SK-N-SH treated with all-trans-retinoic acid at 6 μM for 48 hours (cell line): Measurements from ENCODE around the gene KIAA1755.

Source experiments
- ARNTL ChIP-seq: fragments of 450-650 bp; formaldehyde crosslinking; IDR thresholded peaks from 2 replicates; pipeline ENCODE4 v1.5.0; 2020; ENCODE audit warnings: low read depth, mild to moderate bottlenecking, moderate library complexity, borderline replicate concordance
- BACH2 ChIP-seq: fragments of 250-450 bp; sonication (Bioruptor Pico); IDR thresholded peaks from 2 replicates; pipeline ENCODE4 v1.9.0; 2021; ENCODE audit warnings: mild to moderate bottlenecking, borderline replicate concordance
- CSDC2 ChIP-seq: fragments of 250-450 bp; sonication (Bioruptor Pico); IDR thresholded peaks from 2 replicates; pipeline ENCODE4 v1.5.0; 2020; ENCODE audit warnings: mild to moderate bottlenecking, moderate library complexity
- CSRNP3 ChIP-seq: fragments of 250-450 bp; sonication (Bioruptor Pico); IDR thresholded peaks from 2 replicates; pipeline ENCODE4 v1.5.1; 2021; ENCODE audit warnings: mild to moderate bottlenecking, moderate library complexity
- ESRRG ChIP-seq: fragments of 250-450 bp; sonication (Bioruptor Pico); IDR thresholded peaks from 2 replicates; pipeline ENCODE4 v1.6.1; 2021; ENCODE audit warnings: mild to moderate bottlenecking
- PATZ1 ChIP-seq: fragments of 250-450 bp; sonication (Bioruptor Pico); IDR thresholded peaks from 2 replicates; pipeline ENCODE4 v1.8.0; 2020; ENCODE audit warnings: mild to moderate bottlenecking, moderate library complexity, borderline replicate concordance
- PPARA ChIP-seq: fragments of 250-450 bp; sonication (Bioruptor Pico); IDR thresholded peaks from 2 replicates; pipeline ENCODE4 v1.5.0; 2020; ENCODE audit warnings: mild to moderate bottlenecking, borderline replicate concordance
- RARB ChIP-seq: fragments of 250-450 bp; sonication (Bioruptor Pico); IDR thresholded peaks from 2 replicates; pipeline ENCODE4 v1.8.0; 2021; ENCODE audit warnings: mild to moderate bottlenecking, moderate library complexity
- SNAI2 ChIP-seq: fragments of 250-450 bp; sonication (Bioruptor Pico); IDR thresholded peaks from 2 replicates; pipeline ENCODE4 v1.5.0; 2020; ENCODE audit warnings: mild to moderate bottlenecking, moderate library complexity
- TSHZ2 ChIP-seq: fragments of 250-450 bp; sonication (Bioruptor Pico); IDR thresholded peaks from 2 replicates; pipeline ENCODE4 v1.5.0; 2020; ENCODE audit warnings: mild to moderate bottlenecking, moderate library complexity
- ZNF565 ChIP-seq: fragments of 450-650 bp; formaldehyde crosslinking; conservative IDR thresholded peaks from 2 replicates; pipeline ENCODE4 v1.5.0; 2020; ENCODE audit warnings: low read depth, mild to moderate bottlenecking, moderate library complexity
- ZNF70 ChIP-seq: fragments of 450-650 bp; formaldehyde crosslinking; IDR thresholded peaks from 2 replicates; pipeline ENCODE4 v1.5.0; 2020; ENCODE audit warnings: mild to moderate bottlenecking, moderate library complexity
- ZNF8 ChIP-seq: fragments of 450-650 bp; formaldehyde crosslinking; IDR thresholded peaks from 2 replicates; pipeline ENCODE4 v1.5.0; 2020; ENCODE audit warnings: mild to moderate bottlenecking, moderate library complexity

DNA sequence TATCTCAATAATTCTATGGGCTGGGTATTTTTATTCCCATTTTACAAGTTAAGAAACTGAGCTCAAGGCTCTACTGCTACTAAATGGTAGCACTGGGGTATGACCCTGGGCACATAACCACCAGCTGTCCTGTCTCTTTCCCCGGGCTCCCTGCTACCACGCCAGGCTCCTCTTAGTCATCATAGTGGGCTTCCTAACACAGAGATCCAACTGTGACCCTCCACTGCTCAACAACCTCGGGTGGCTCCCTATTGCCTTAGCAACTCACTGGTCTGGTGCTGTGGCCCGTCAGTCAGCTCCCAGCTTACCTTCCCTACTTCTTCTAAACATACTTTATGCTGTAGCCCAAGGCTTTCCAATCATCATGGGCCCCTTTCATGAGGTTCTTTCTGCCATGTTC is 4.5 kb downstream of the KIAA1755 start:
- TF ChIP-seq ZNF565 (CRISPR knock-in tag), result no peak
- TF ChIP-seq ZNF70 (CRISPR knock-in tag), result no peak
- TF ChIP-seq PATZ1 (CRISPR knock-in tag), result no peak
- no peak for TF ChIP-seq PPARA
- no peak for TF ChIP-seq ARNTL (CRISPR knock-in tag)
- TF ChIP-seq ZNF8 (CRISPR knock-in tag), result no peak
- TF ChIP-seq CSRNP3, result no peak
- no peak for TF ChIP-seq RARB (CRISPR knock-in tag)
- no peak for TF ChIP-seq TSHZ2
- TF ChIP-seq ESRRG (CRISPR knock-in tag), result no peak
- no peak for TF ChIP-seq BACH2
- TF ChIP-seq SNAI2 (CRISPR knock-in tag), result no peak
- no peak for TF ChIP-seq CSDC2
